PC-9 (cell line): Measurements from ENCODE around the gene AUTS2. TPM values are rescaled to one million over a fixed set of nuclear protein-coding genes. Genes with fewer than 3 reads are reported as not detected.

Experiments
- BruUV-seq: library from RNA; stranded (reverse); fragments of 400-500 nt; replicated peaks from 2 replicates; lab custom pipeline; 2021; lab: Mats Ljungman, UMichigan
- CTCF ChIA-PET: fragments of 300-600 bp; sonication (Branson Sonifier 250); formaldehyde crosslinking; loops from one replicate; lab custom pipeline; 2022; ENCODE audit warnings: antibody characterized with exemption; lab: Charles Lee
- POLR2A ChIA-PET: fragments of 300-600 bp; sonication (Branson Sonifier 250); formaldehyde crosslinking; loops from one replicate; lab custom pipeline; 2022; ENCODE audit warnings: antibody characterized with exemption; ENCODE audit not compliant: unreplicated experiment; lab: Charles Lee
- DNase-seq, 2 experiments: peaks; one replicate each; pipeline versions ENCODE4 v3.0.0 to v3.0.0-alpha.2; 2015 to 2022; ENCODE audit warnings: mixed read lengths in 1 of 2
- H2AFZ ChIP-seq: fragments of 200-600 bp; sonication (generic); 2 replicates; pipeline ENCODE4 v1.8.1; 2017; ENCODE audit warnings: antibody characterized with exemption
- H3F3A ChIP-seq: fragments of 200-600 bp; sonication (generic); 2 replicates; pipeline ENCODE4 v1.8.1; 2017; ENCODE audit warnings: antibody characterized with exemption, mild to moderate bottlenecking, low read depth; ENCODE audit not compliant: insufficient read depth
- H3K27ac ChIP-seq: fragments of 200-600 bp; sonication (generic); 2 replicates; pipeline ENCODE4 v1.6.1; 2016; ENCODE audit warnings: mixed run types
- H3K27me3 ChIP-seq: fragments of 200-600 bp; sonication (generic); 2 replicates; pipeline ENCODE4 v1.6.1; 2016; ENCODE audit warnings: low read depth, mixed run types; ENCODE audit not compliant: insufficient read depth
- H3K36me3 ChIP-seq: fragments of 200-600 bp; sonication (generic); 2 replicates; pipeline ENCODE4 v1.6.1; 2016; ENCODE audit warnings: low read depth, mixed run types
- H3K4me1 ChIP-seq: fragments of 200-600 bp; sonication (generic); replicated peaks from 2 replicates; pipeline ENCODE4 v1.6.1; 2016; ENCODE audit warnings: mixed run types; ENCODE audit not compliant: insufficient read depth
- H3K4me2 ChIP-seq: fragments of 200-600 bp; sonication (generic); 2 replicates; pipeline ENCODE4 v1.6.1; 2017; ENCODE audit warnings: mixed run types
- H3K4me3 ChIP-seq: fragments of 200-600 bp; sonication (generic); 2 replicates; pipeline ENCODE4 v1.6.1; 2016; ENCODE audit warnings: mixed run types
- H3K79me2 ChIP-seq: fragments of 200-600 bp; sonication (generic); 2 replicates; pipeline ENCODE4 v1.6.1; 2017; ENCODE audit warnings: low read depth, mixed run types
- H3K9me2 ChIP-seq: fragments of 200-600 bp; sonication (generic); 2 replicates; pipeline ENCODE4 v1.8.1; 2017; ENCODE audit warnings: mild to moderate bottlenecking; ENCODE audit not compliant: insufficient read depth
- H3K9me3 ChIP-seq: fragments of 200-600 bp; sonication (generic); 2 replicates; pipeline ENCODE4 v1.8.1; 2016; ENCODE audit warnings: low read depth; ENCODE audit not compliant: insufficient read depth
- H4K20me1 ChIP-seq: fragments of 200-600 bp; sonication (generic); 2 replicates; pipeline ENCODE4 v1.8.1; 2017; ENCODE audit not compliant: insufficient read depth
- CTCF ChIP-seq: fragments of 200-600 bp; sonication (generic); conservative IDR thresholded peaks from 2 replicates; pipeline ENCODE4 v1.6.1; 2017; ENCODE audit warnings: mixed run types, antibody characterized with exemption, mild to moderate bottlenecking, moderate library complexity
- EZH2 ChIP-seq: fragments of 200-600 bp; sonication (generic); IDR thresholded peaks from 2 replicates; pipeline ENCODE4 v1.8.0; 2017; ENCODE audit warnings: antibody characterized with exemption, low read depth
- intact Hi-C: fragments of 100-400 bp; cut with micrococcal nuclease; formaldehyde crosslinking; loops from one replicate; pipeline ENCODE4 v1.10.0; 2022; ENCODE audit not compliant: unreplicated experiment
- total RNA-seq: library from RNA; stranded (reverse); gene quantifications from 2 replicates; pipeline ENCODE4 v1.2.3, GENCODE V29; 2021

AUTS2 gene
- total RNA-seq, 1 experiment from 2014 or later = not detected

GRCh38 chr7:70795948-70796347, 1197.7 kb downstream of the AUTS2 start:
- peaks cover 54% of the 10 kb centered on the region for H3K27me3 ChIP-seq
- no peaks in the 10 kb centered on the region for H3K4me1 ChIP-seq
- H4K20me1 ChIP-seq = no peaks in the 10 kb centered on the region
- no peak overlapping the region for H3K27ac ChIP-seq
- no peak overlapping the region for H3K4me3 ChIP-seq
- no peak for DNase-seq
- ChIA-PET POLR2A (no interaction called here), CTCF (no interaction called here)
- no TSS peak for BruUV-seq
- H2AFZ ChIP-seq = no peak overlapping the region
- H3K4me2 ChIP-seq = no peak overlapping the region
- no peaks in the 10 kb centered on the region for H3K9me2 ChIP-seq
- H3K79me2 ChIP-seq = no peaks in the 10 kb centered on the region
- no peaks in the 10 kb centered on the region for H3K9me3 ChIP-seq
- intact Hi-C loops = no loop called here
- H3F3A ChIP-seq = no peaks in the 10 kb centered on the region
- H3K36me3 ChIP-seq = no peaks in the 10 kb centered on the region
- TF ChIP-seq CTCF (no peak), EZH2 (no peak)

- Histone ChIP-seq H3K36me3 (no peaks in the 10 kb centered on the region), H2AFZ (no peak overlapping the region), H3K9me3 (no peaks in the 10 kb centered on the region), H4K20me1 (no peaks in the 10 kb centered on the region), H3K27ac (no peak overlapping the region), H3K4me3 (no peak overlapping the region), H3F3A (no peaks in the 10 kb centered on the region), H3K4me2 (no peak overlapping the region), H3K4me1 (no peaks in the 10 kb centered on the region), H3K9me2 (no peaks in the 10 kb centered on the region), H3K27me3 (peaks cover 43% of the 10 kb centered on the region), H3K79me2 (no peaks in the 10 kb centered on the region)
- no peak for DNase-seq
- POLR2A ChIA-PET = no interaction called here
- BruUV-seq = no TSS peak
- CTCF ChIA-PET = no interaction called here
- no peak for TF ChIP-seq CTCF
- TF ChIP-seq EZH2 = no peak
- intact Hi-C loops = no loop called here
These were observed 1198.8 kb downstream of the AUTS2 start for GRCh38 chr7:70797109-70797514.

DNA sequence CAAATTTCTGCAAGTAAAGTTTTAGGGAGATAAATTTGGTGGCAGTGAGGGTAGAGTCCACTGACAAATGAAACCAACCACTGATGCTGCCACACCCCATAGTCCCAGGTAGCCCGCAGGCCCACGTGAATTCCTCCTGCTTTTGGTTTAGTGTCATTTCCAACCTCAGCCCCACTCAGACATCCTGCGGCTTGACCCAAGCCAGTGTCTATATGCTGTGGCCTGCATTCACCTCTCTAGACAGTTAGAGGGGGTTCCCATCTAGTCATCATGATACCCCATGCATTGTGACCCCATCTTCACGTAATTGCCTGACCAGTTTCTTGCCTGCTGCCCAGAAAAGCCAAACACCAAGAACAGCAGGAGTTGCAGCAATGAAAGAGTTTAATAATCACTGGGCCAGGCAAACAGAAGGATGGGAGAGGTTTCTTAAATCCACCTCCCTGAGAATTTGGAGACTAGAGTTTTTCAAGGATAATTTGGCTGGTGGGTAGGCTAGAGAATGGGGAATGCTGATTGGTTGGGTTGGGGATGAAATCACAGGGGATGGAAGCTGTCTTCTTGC, 1201.6 kb downstream of the AUTS2 start:
- Histone ChIP-seq H3K36me3 (no peaks in the 10 kb centered on the region), H4K20me1 (no peaks in the 10 kb centered on the region), H2AFZ (no peak overlapping the region), H3K4me1 (no peaks in the 10 kb centered on the region), H3K27ac (no peak overlapping the region), H3K27me3 (peaks cover 16% of the 10 kb centered on the region), H3K4me2 (no peak overlapping the region), H3F3A (no peaks in the 10 kb centered on the region), H3K79me2 (no peaks in the 10 kb centered on the region), H3K9me3 (no peaks in the 10 kb centered on the region), H3K4me3 (no peak overlapping the region), H3K9me2 (no peaks in the 10 kb centered on the region)
- no peak for TF ChIP-seq EZH2
- TF ChIP-seq CTCF = no peak
- ChIA-PET POLR2A (no interaction called here), CTCF (no interaction called here)
- no peak for DNase-seq
- BruUV-seq = no TSS peak
- intact Hi-C loops = no loop called here
